Medulla oblongata (tissue), 1 donor: ENCODE data around the gene PTCH1.

Experiments
- DNase-seq: peaks from one replicate; pipeline ENCODE4 v3.0.0-alpha.2; 2015; ENCODE audit errors: extremely low spot score

Gene PTCH1

GRCh38 chr9:95440447-95440846, 76.3 kb downstream of the PTCH1 start:
- no peak for DNase-seq

- no peak for DNase-seq
Observed at GRCh38 chr9:95438561-95439357, 78.0 kb downstream of the PTCH1 start.

GRCh38 chr9:95437559-95437958, 79.2 kb downstream of the PTCH1 start:
- no peak for DNase-seq

- DNase-seq = no peak
Observed at GRCh38 chr9:95436416-95436815, 80.4 kb downstream of the PTCH1 start.

- peak; percentile 33 for DNase-seq
Observed at GRCh38 chr9:95435074-95435728, 81.6 kb downstream of the PTCH1 start.

GRCh38 chr9:95434116-95435073, 82.4 kb downstream of the PTCH1 start:
- no peak for DNase-seq

- DNase-seq = no peak
Observed at GRCh38 chr9:95433096-95433819, 83.5 kb downstream of the PTCH1 start.

- no peak for DNase-seq
Observed at GRCh38 chr9:95431286-95431685, 85.5 kb downstream of the PTCH1 start.

GRCh38 chr9:95429948-95430620, 86.7 kb downstream of the PTCH1 start:
- DNase-seq = no peak

- DNase-seq = no peak
Observed at GRCh38 chr9:95429096-95429495, 87.7 kb downstream of the PTCH1 start.

GRCh38 chr9:95425910-95426551, 90.7 kb downstream of the PTCH1 start:
- DNase-seq = no peak

GRCh38 chr9:95422650-95423049, 94.1 kb downstream of the PTCH1 start:
- no peak for DNase-seq

- no peak for DNase-seq
Observed at GRCh38 chr9:95420518-95420917, 96.3 kb downstream of the PTCH1 start.

GRCh38 chr9:95419444-95419843, 97.3 kb downstream of the PTCH1 start:
- no peak for DNase-seq

GRCh38 chr9:95415158-95415557, 101.6 kb downstream of the PTCH1 start:
- no peak for DNase-seq

GRCh38 chr9:95413793-95414192, 103.0 kb downstream of the PTCH1 start:
- no peak for DNase-seq

GRCh38 chr9:95411054-95411892, 105.5 kb downstream of the PTCH1 start:
- DNase-seq = no peak

GRCh38 chr9:95409650-95410426, 106.9 kb downstream of the PTCH1 start:
- DNase-seq = no peak

- no peak for DNase-seq
Observed at GRCh38 chr9:95407524-95407923, 109.2 kb downstream of the PTCH1 start.
